C4-2B (cell line): Measurements from ENCODE around the gene MANF.
"Not testable (repeated sequence)": the region's sequence is repeated elsewhere in the genome, so short reads cannot be mapped to it uniquely, and the experiment has no call there.

Experiments
- H3K27ac ChIP-seq: fragments of 450-650 bp; 2 replicates; pipeline ENCODE4 v1.5.1; 2017
- CTCF ChIP-seq: fragments of 450-650 bp; conservative IDR thresholded peaks from 2 replicates; pipeline ENCODE4 v1.5.1; 2017; ENCODE audit warnings: mild to moderate bottlenecking
- ZFX ChIP-seq: fragments of 450-650 bp; IDR thresholded peaks from 2 replicates; pipeline ENCODE4 v1.6.1; 2017

MANF gene

GRCh38 chr3:51355891-51356578 is 29.1 kb upstream of the MANF start:
- peak overlapping the region; percentile 71 for H3K27ac ChIP-seq
- TF ChIP-seq ZFX (no peak), CTCF (no peak)

GRCh38 chr3:51357856-51358255 is 27.2 kb upstream of the MANF start:
- TF ChIP-seq CTCF, result no peak
- no peak for TF ChIP-seq ZFX
- H3K27ac ChIP-seq, result peak overlapping the region; percentile 71

- H3K27ac ChIP-seq, result no peak overlapping the region
- TF ChIP-seq CTCF (no peak), ZFX (no peak)
Measured at GRCh38 chr3:51358981-51359380, 26.1 kb upstream of the MANF start.

GRCh38 chr3:51360806-51361205 is 24.3 kb upstream of the MANF start:
- TF ChIP-seq ZFX (no peak), CTCF (no peak)
- H3K27ac ChIP-seq, result no peak overlapping the region

- H3K27ac ChIP-seq, result no peak overlapping the region
- TF ChIP-seq CTCF, result no peak
- no peak for TF ChIP-seq ZFX
Measured at GRCh38 chr3:51361746-51362145, 23.3 kb upstream of the MANF start.

- TF ChIP-seq CTCF, result no peak
- no peak overlapping the region for H3K27ac ChIP-seq
Measured at GRCh38 chr3:51362476-51362875, 22.6 kb upstream of the MANF start.

- not testable (repeated sequence) for H3K27ac ChIP-seq
Measured at GRCh38 chr3:51368276-51368675, 16.8 kb upstream of the MANF start.

- TF ChIP-seq ZFX (no peak), CTCF (peak; percentile 82)
- H3K27ac ChIP-seq, result no peak overlapping the region
Measured at GRCh38 chr3:51371943-51372557, 13.0 kb upstream of the MANF start.
